Astrocyte (in vitro differentiated cells and primary cell): ENCODE results near the gene DOLPP1. TPM values are rescaled to one million over a fixed set of nuclear protein-coding genes. Genes with fewer than 3 reads are reported as not detected.

Source experiments
- DNase-seq: peaks from one replicate; pipeline ENCODE4 v3.0.0-alpha.2; 2010; ENCODE audit warnings: low read depth
- FAIRE-seq: peaks from 2 replicates; lab custom pipeline; 2011; peaks lifted over from hg19 to GRCh38; lab: Jason Lieb, UNC
- H2AFZ ChIP-seq: 2 replicates; pipeline ENCODE4 v1.6.0; 2012; ENCODE audit warnings: low read depth, low read length, inconsistent platforms
- H3K27ac ChIP-seq: 2 replicates; pipeline ENCODE4 v1.5.1; 2011; ENCODE audit warnings: low read depth, low read length, inconsistent platforms
- H3K27me3 ChIP-seq: 2 replicates; pipeline ENCODE4 v1.6.0; 2011; ENCODE audit warnings: low read length, inconsistent platforms; ENCODE audit not compliant: insufficient read depth
- H3K36me3 ChIP-seq: 2 replicates; pipeline ENCODE4 v1.5.1; 2011; ENCODE audit warnings: low read length, inconsistent platforms; ENCODE audit not compliant: insufficient read depth
- H3K4me1 ChIP-seq: 2 replicates; pipeline ENCODE4 v1.5.1; 2011; ENCODE audit warnings: low read length, inconsistent platforms; ENCODE audit not compliant: insufficient read depth
- H3K4me2 ChIP-seq: 2 replicates; pipeline ENCODE4 v1.6.0; 2012; ENCODE audit warnings: low read length, inconsistent platforms
- H3K4me3 ChIP-seq: 2 replicates; pipeline ENCODE4 v1.5.1; 2011; ENCODE audit warnings: low read depth, mild to moderate bottlenecking, low read length, inconsistent platforms; ENCODE audit not compliant: insufficient read depth
- H3K79me2 ChIP-seq: 2 replicates; pipeline ENCODE4 v1.6.0; 2012; ENCODE audit warnings: mild to moderate bottlenecking, low read length, inconsistent platforms; ENCODE audit not compliant: insufficient read depth
- H3K9ac ChIP-seq: 2 replicates; pipeline ENCODE4 v1.6.0; 2012; ENCODE audit warnings: mild to moderate bottlenecking, low read length, inconsistent platforms
- H3K9me3 ChIP-seq: 2 replicates; pipeline ENCODE4 v1.5.1; 2012; ENCODE audit warnings: low read depth, mild to moderate bottlenecking, low read length, inconsistent platforms; ENCODE audit not compliant: insufficient read depth
- H4K20me1 ChIP-seq: 2 replicates; pipeline ENCODE4 v1.6.0; 2012; ENCODE audit warnings: low read length, inconsistent platforms; ENCODE audit not compliant: insufficient read depth
- H3K27ac Mint-ChIP-seq: one replicate; pipeline ENCODE4 v1.8.0; 2021; ENCODE audit warnings: mild to moderate bottlenecking, mixed read lengths; ENCODE audit not compliant: unreplicated experiment
- H3K27me3 Mint-ChIP-seq: one replicate; pipeline ENCODE4 v1.8.0; 2021; ENCODE audit warnings: low read depth, mixed read lengths; ENCODE audit not compliant: unreplicated experiment
- H3K36me3 Mint-ChIP-seq: one replicate; pipeline ENCODE4 v1.8.0; 2021; ENCODE audit warnings: low read depth, mixed read lengths; ENCODE audit not compliant: unreplicated experiment
- H3K4me1 Mint-ChIP-seq: one replicate; pipeline ENCODE4 v1.8.0; 2021; ENCODE audit warnings: low read depth, mixed read lengths; ENCODE audit not compliant: unreplicated experiment
- H3K4me3 Mint-ChIP-seq: one replicate; pipeline ENCODE4 v1.8.0; 2021; ENCODE audit warnings: mild to moderate bottlenecking, moderate library complexity, mixed read lengths; ENCODE audit not compliant: unreplicated experiment
- H3K9me3 Mint-ChIP-seq: one replicate; pipeline ENCODE4 v1.8.0; 2021; ENCODE audit warnings: mild to moderate bottlenecking, mixed read lengths; ENCODE audit not compliant: unreplicated experiment
- CTCF ChIP-seq: IDR thresholded peaks from 2 replicates; pipeline ENCODE4 v1.5.1; 2011; ENCODE audit warnings: low read depth, mild to moderate bottlenecking, inconsistent platforms, low read length, moderate library complexity; ENCODE audit not compliant: insufficient read depth
- EZH2 ChIP-seq: IDR thresholded peaks from 2 replicates; pipeline ENCODE4 v1.6.1; 2012; ENCODE audit warnings: mild to moderate bottlenecking, low read length, inconsistent platforms; ENCODE audit not compliant: insufficient read depth
- total RNA-seq: library from RNA; stranded (reverse); gene quantifications from 2 replicates; pipeline ENCODE4 v1.2.1, GENCODE V29; 2021

Gene DOLPP1
- total RNA-seq, 1 donor from 2014 or later: 17.9 TPM

- H3K9ac ChIP-seq: no peak overlapping the region
- H3K4me2 ChIP-seq: no peak overlapping the region
- H2AFZ ChIP-seq: no peak overlapping the region
- H4K20me1 ChIP-seq: peaks cover 18% of the 10 kb centered on the region
- DNase-seq (no peak), FAIRE-seq (no peak)
- H3K4me3 Mint-ChIP-seq: no peak overlapping the region
- no peak overlapping the region for H3K4me3 ChIP-seq
- no peaks in the 10 kb centered on the region for H3K9me3 Mint-ChIP-seq
- H3K36me3 Mint-ChIP-seq: peaks cover 10% of the 10 kb centered on the region
- H3K27me3 Mint-ChIP-seq: peaks cover 3% of the 10 kb centered on the region
- no peaks in the 10 kb centered on the region for H3K9me3 ChIP-seq
- H3K79me2 ChIP-seq: peaks cover 21% of the 10 kb centered on the region
- no peak overlapping the region for H3K27ac ChIP-seq
- TF ChIP-seq CTCF (no peak), EZH2 (no peak)
- H3K4me1 ChIP-seq: peaks cover 15% of the 10 kb centered on the region
- H3K36me3 ChIP-seq: peaks cover 3% of the 10 kb centered on the region
- H3K4me1 Mint-ChIP-seq: peaks cover 2% of the 10 kb centered on the region
- no peaks in the 10 kb centered on the region for H3K27me3 ChIP-seq
- no peak overlapping the region for H3K27ac Mint-ChIP-seq
Observed at GRCh38 chr9:129107651-129108050, 26.7 kb downstream of the DOLPP1 start.

DNA sequence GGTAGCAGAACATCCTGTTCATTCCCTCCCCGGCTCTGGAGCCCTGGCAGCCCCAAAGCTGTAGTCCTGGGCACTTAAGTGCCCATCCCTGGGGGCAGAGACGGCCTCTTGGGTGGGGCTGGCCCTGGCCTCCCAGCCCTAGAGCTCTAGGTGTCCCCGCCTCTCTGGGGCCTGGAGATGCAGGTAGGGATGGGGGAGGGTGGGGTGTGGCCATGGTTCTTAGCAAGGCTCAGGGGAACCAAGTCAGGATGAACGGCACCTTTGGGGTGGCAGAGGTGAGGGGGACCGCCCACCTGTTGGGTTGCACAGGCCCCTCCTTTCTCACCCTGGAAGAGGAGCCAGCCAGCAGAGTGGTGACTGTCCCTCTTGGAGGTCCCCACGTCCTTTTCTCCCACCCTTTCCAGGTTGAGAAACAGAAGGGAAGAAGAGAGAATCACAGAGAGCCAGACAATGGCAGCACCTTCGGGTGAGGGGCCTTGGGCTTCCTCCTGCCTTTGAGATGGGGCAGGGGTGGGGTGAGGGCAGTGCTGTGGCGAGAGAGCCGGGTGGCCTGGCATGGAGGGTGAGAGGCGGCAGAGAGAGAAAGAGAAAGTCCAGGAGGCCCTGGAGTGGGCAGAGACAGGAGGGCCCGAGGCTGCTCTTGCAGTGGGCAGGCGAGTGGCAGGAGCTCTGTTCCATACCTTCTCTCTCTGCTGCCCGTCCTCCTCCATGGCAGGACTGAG, 27.3 kb downstream of the DOLPP1 start:
- H3K79me2 ChIP-seq: peaks cover 26% of the 10 kb centered on the region
- Mint-ChIP-seq H3K36me3 (peaks cover 10% of the 10 kb centered on the region), H3K9me3 (no peaks in the 10 kb centered on the region), H3K4me3 (peak overlapping the region; percentile 60), H3K27me3 (peaks cover 3% of the 10 kb centered on the region), H3K4me1 (peaks cover 2% of the 10 kb centered on the region), H3K27ac (peak overlapping the region; percentile 34)
- H3K27me3 ChIP-seq: no peaks in the 10 kb centered on the region
- DNase-seq (no peak), FAIRE-seq (no peak)
- H4K20me1 ChIP-seq: peaks cover 19% of the 10 kb centered on the region
- peaks cover 15% of the 10 kb centered on the region for H3K4me1 ChIP-seq
- no peaks in the 10 kb centered on the region for H3K9me3 ChIP-seq
- TF ChIP-seq CTCF: no peak
- TF ChIP-seq EZH2: no peak
- H3K4me3 ChIP-seq: no peak overlapping the region
- no peak overlapping the region for H3K4me2 ChIP-seq
- peaks cover 3% of the 10 kb centered on the region for H3K36me3 ChIP-seq
- H2AFZ ChIP-seq: no peak overlapping the region
- H3K9ac ChIP-seq: no peak overlapping the region
- no peak overlapping the region for H3K27ac ChIP-seq
